K562 (cell line): ENCODE results near the gene PTPRU. TPM values are rescaled to one million over a fixed set of nuclear protein-coding genes. Genes with fewer than 3 reads are reported as not detected.

Source experiments
- ATAC-seq: fragments of 200-7000 bp; cut with Tn5 transposase; 3 replicates; pipeline ENCODE4 v1.9.1; 2020; ENCODE audit warnings: moderate library complexity
- BruUV-seq: library from RNA; stranded (reverse); fragments of 400-500 nt; replicated peaks from 2 replicates; lab custom pipeline; 2021; lab: Mats Ljungman, UMichigan
- CTCF ChIA-PET: fragments of 300-600 bp; formaldehyde crosslinking; extraction: SDS; loops from one replicate; lab custom pipeline; 2021; ENCODE audit warnings: low intra/inter-chr PET ratio; lab: Yijun Ruan, JAX
- POLR2A ChIA-PET: fragments of 300-600, 350-650 bp; sonication (Branson Sonifier 250); formaldehyde crosslinking; extraction: SDS; loops from one replicate; lab custom pipeline; 2021; ENCODE audit warnings: antibody characterized with exemption, inconsistent platforms; lab: Yijun Ruan, JAX
- DNase-seq, 4 experiments: peaks; one replicate each; pipeline versions ENCODE4 v3.0.0 to v3.0.0-alpha.2; 2011 to 2018; ENCODE audit warnings: low spot score in 3 of 4, mixed read lengths in 3 of 4; ENCODE audit errors: extremely low read depth in 1 of 4
- FAIRE-seq: peaks from 2 replicates; lab custom pipeline; 2011; peaks lifted over from hg19 to GRCh38; lab: Jason Lieb, UNC
- H2AFZ ChIP-seq: 2 replicates; pipeline ENCODE4 v1.6.0; 2011; ENCODE audit warnings: low read depth, low read length, control low read depth, inconsistent platforms
- H3K27ac ChIP-seq: fragments of 200-600 bp; 3 replicates; pipeline ENCODE4 v1.8.0; 2011; ENCODE audit warnings: low read depth, mild to moderate bottlenecking, control low read depth, inconsistent platforms, low read length, moderate library complexity, mixed read lengths; ENCODE audit errors: extremely low read depth
- H3K27me3 ChIP-seq, 2 experiments: fragments of 300-600 bp in 1 of 2; 2 replicates in 1 of 2; 3 replicates in 1 of 2; pipeline versions ENCODE4 v1.6.0 to v1.8.0; 2011; ENCODE audit warnings: inconsistent platforms in 2 of 2, low read length in 2 of 2, mild to moderate bottlenecking in 1 of 2, mixed read lengths in 1 of 2, moderate library complexity in 1 of 2; ENCODE audit not compliant: control insufficient read depth in 2 of 2, insufficient read depth in 2 of 2
- H3K36me3 ChIP-seq: fragments of 300-600 bp; 3 replicates; pipeline ENCODE4 v1.8.0; 2011; ENCODE audit warnings: mild to moderate bottlenecking, low read length, inconsistent platforms; ENCODE audit not compliant: control insufficient read depth, insufficient read depth
- H3K4me1 ChIP-seq, 2 experiments: fragments of 200-600 bp in 1 of 2; replicated peaks in 1 of 2; 2 replicates in 1 of 2; 3 replicates in 1 of 2; pipeline versions ENCODE4 v1.5.1 to v1.8.0; 2011; ENCODE audit warnings: inconsistent platforms in 2 of 2, low read length in 2 of 2, mild to moderate bottlenecking in 1 of 2, mixed read lengths in 1 of 2, moderate library complexity in 1 of 2; ENCODE audit not compliant: control insufficient read depth in 2 of 2, insufficient read depth in 2 of 2
- H3K4me2 ChIP-seq: 2 replicates; pipeline ENCODE4 v1.6.1; 2011; ENCODE audit warnings: low read length, control low read depth, inconsistent platforms, mixed read lengths; ENCODE audit not compliant: insufficient read depth
- H3K4me3 ChIP-seq: fragments of 200-600 bp; sonication (generic), shearing (Covaris generic); 2 replicates; pipeline ENCODE4 v1.5.1; 2016; ENCODE audit warnings: control low read depth, inconsistent platforms
- H3K79me2 ChIP-seq: fragments of 200-600 bp; 3 replicates; pipeline ENCODE4 v1.8.0; 2011; ENCODE audit warnings: low read length, inconsistent platforms; ENCODE audit not compliant: control insufficient read depth, insufficient read depth
- H3K9ac ChIP-seq, 2 experiments: 2 replicates each; pipeline versions ENCODE4 v1.6.0 to v1.6.1; 2011; ENCODE audit warnings: low read depth in 2 of 2, low read length in 2 of 2, control low read depth in 1 of 2, inconsistent platforms in 1 of 2, mild to moderate bottlenecking in 1 of 2, mixed read lengths in 1 of 2; ENCODE audit not compliant: insufficient read depth in 1 of 2
- H3K9me1 ChIP-seq: one replicate; pipeline ENCODE4 v1.6.0; 2011; ENCODE audit warnings: inconsistent platforms, mild to moderate bottlenecking, low read length, moderate library complexity; ENCODE audit not compliant: control insufficient read depth, insufficient read depth
- H3K9me3 ChIP-seq: replicated peaks from 2 replicates; pipeline ENCODE4 v1.5.1; 2011; ENCODE audit warnings: low read depth, low read length, inconsistent platforms; ENCODE audit not compliant: control insufficient read depth, insufficient read depth
- H4K20me1 ChIP-seq: replicated peaks from 2 replicates; pipeline ENCODE4 v1.6.1; 2011; ENCODE audit warnings: low read length, inconsistent platforms, mixed read lengths; ENCODE audit not compliant: control insufficient read depth, insufficient read depth
- BACH1 ChIP-seq: fragments of 200-800 bp; sonication (Bioruptor generic); IDR thresholded peaks from 2 replicates; pipeline ENCODE4 v1.6.1; 2016; ENCODE audit warnings: missing genetic modification characterization, missing compliant biosample characterization
- EGR1 ChIP-seq: fragments of 450-650 bp; conservative IDR thresholded peaks from 2 replicates; pipeline ENCODE4 v1.6.1; 2017; ENCODE audit warnings: mild to moderate bottlenecking
- GABPA ChIP-seq: fragments of 200-800 bp; sonication (Bioruptor generic); conservative IDR thresholded peaks from 2 replicates; pipeline ENCODE4 v1.6.1; 2016; ENCODE audit warnings: low read depth, missing genetic modification characterization, missing compliant biosample characterization
- GTF2E2 ChIP-seq: fragments of 200-800 bp; sonication (Bioruptor generic); IDR thresholded peaks from 2 replicates; pipeline ENCODE4 v1.6.1; 2016; ENCODE audit warnings: missing genetic modification characterization, missing compliant biosample characterization
- HNRNPLL ChIP-seq: fragments of 200-400 bp; formaldehyde crosslinking; IDR thresholded peaks from 2 replicates; pipeline ENCODE4 v1.6.1; 2017; ENCODE audit warnings: low read length, low read depth, mild to moderate bottlenecking; ENCODE audit not compliant: poor library complexity, severe bottlenecking
- NONO ChIP-seq, 2 experiments: fragments of 200-400 bp in 1 of 2; fragments of 450-650 bp in 1 of 2; formaldehyde crosslinking in 1 of 2; IDR thresholded peaks; 2 replicates each; pipeline ENCODE4 v1.6.1; 2017; ENCODE audit warnings: low read depth in 2 of 2, mild to moderate bottlenecking in 2 of 2, moderate library complexity in 2 of 2, low read length in 1 of 2
- SNAPC5 ChIP-seq: fragments of 250-450 bp; sonication (Bioruptor Pico); IDR thresholded peaks from 2 replicates; pipeline ENCODE4 v1.8.0; 2021; ENCODE audit warnings: moderate library complexity, mild to moderate bottlenecking, inconsistent platforms
- ZBTB40 ChIP-seq, 2 experiments: fragments of 450-650 bp in 1 of 2; sonication (generic) in 1 of 2; formaldehyde crosslinking in 1 of 2; IDR thresholded peaks; 2 replicates each; pipeline versions ENCODE4 v1.7.1 to v1.9.0; 2016 to 2022; ENCODE audit warnings: inconsistent platforms in 1 of 2, mild to moderate bottlenecking in 1 of 2, missing genetic modification reagents in 1 of 2
- WGBS: fragments of 100-300 bp; shearing (Covaris generic); methylation state at CpG from one replicate; pipeline ENCODE4 v1.1.6; 2016; ENCODE audit warnings: low coverage, mixed read lengths; ENCODE audit not compliant: insufficient coverage; ENCODE audit errors: missing lambda C conversion rate; 5-methylcytosine and 5-hydroxymethylcytosine counted together
- in situ Hi-C: fragments of 300-500 bp; cut with MboI; formaldehyde crosslinking; loops from 4 replicates; pipeline ENCODE4 v1.15.0; 2018; ENCODE audit warnings: inconsistent platforms, mixed read lengths
- intact Hi-C: fragments of 100-400 bp; cut with micrococcal nuclease; formaldehyde crosslinking; loops from 2 replicates; pipeline ENCODE4 v1.14.2; 2022
- polyA plus RNA-seq, 8 experiments: library from polyadenylated mRNA; depleted of rRNA in 4 of 8; stranded (reverse) in 5 of 8; unstranded in 3 of 8; fragments of >200 nt; fragmentation: Nextera tagmentation in 2 of 8; fragmentation: Illumina TruSeq in 1 of 8; extraction: Ambion mirVana in 2 of 8; extraction: Trizol in 1 of 8; gene quantifications; 2 replicates each; pipeline versions ENCODE4 v1.2.1 to v1.2.3, GENCODE V29; 2011 to 2014; ENCODE audit warnings: inconsistent platforms in 1 of 8, missing spikeins in 1 of 8
- total RNA-seq, 7 experiments: library from RNA; depleted of rRNA in 6 of 7; stranded (reverse); fragments of >200 nt in 6 of 7; fragmentation: Illumina TruSeq in 2 of 7; extraction: Trizol in 2 of 7; gene quantifications; 2 replicates each; pipeline versions ENCODE4 v1.2.1 to v1.2.3, GENCODE V29; 2011 to 2021; ENCODE audit warnings: low replicate concordance in 1 of 7
- TF ChIP-seq, protein P1 (sequence below): fragments of 450-650 bp; conservative IDR thresholded peaks from 2 replicates; pipeline ENCODE4 v1.6.1; 2016; ENCODE audit warnings: missing genetic modification characterization, low read depth, mild to moderate bottlenecking, control low read depth, missing compliant biosample characterization

The PTPRU gene
- total and polyA plus RNA-seq, 9 of the 15 experiments (the other 6 are each of a cell fraction or from before 2014, with no cell fraction given): 0.01 to 2.9 (median 1.0) TPM

DNA sequence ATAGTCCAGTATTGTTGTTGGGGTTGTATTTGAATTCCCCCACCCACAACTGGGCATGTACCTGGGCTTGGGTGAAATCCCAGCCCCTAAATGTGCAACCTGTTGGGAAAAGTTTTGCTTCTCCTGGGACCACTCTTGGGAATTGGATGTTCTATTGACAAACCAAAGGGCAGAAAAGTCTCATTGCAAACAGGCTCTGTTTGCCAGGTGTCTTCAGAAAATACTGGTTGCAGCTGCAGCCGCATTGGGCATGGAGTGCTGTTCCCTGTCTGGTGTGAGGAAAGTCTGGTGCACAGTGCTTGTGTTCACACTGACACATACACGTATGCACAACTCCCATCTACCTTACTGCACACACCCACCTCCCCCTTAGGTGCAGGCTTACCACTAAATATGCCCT is 12.1 kb downstream of the PTPRU start (continued):
- TF ChIP-seq GABPA (tag): no peak
- no peak for TF ChIP-seq BACH1 (tag)
- TF ChIP-seq HNRNPLL: no peak

DNA sequence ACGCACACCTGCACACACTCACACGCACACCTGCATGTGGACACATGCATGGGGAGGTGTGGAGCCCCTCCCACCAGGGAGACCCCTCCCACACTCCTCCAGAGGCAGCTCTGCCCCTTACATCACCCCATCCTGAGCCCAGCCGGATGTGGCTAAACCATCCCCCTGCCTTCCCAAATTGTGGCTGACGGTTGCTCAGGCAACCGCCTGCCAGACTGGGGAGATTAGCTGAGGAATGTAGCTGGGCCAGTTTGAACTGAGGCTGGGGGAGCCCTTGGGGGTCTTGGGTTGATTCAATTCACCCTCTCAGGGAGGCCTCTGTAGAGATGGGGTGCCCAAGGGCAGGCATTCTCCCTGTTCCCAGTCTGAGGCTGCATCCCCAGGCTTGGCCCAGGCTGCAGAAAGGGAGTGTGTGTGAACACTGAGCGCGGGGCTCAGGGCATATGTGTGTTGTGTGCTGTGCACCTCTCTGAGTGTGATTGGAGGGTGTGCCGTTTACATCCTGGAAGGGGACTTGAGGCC is 12.9 kb downstream of the PTPRU start:
- intact Hi-C loops (no loop called here), in situ Hi-C loops (no loop called here)
- H3K27ac ChIP-seq: no peak overlapping the region
- H3K36me3 ChIP-seq: no peaks in the 10 kb centered on the region
- H3K4me1 ChIP-seq: peaks cover 4 to 10% of the 10 kb centered on the region in 2 experiments; a peak in 2 of 5 replicates
- WGBS: 6% methylated on average over 8 of the region's 8 CpGs
- H3K4me3 ChIP-seq: no peak overlapping the region
- peaks cover 23% of the 10 kb centered on the region for H4K20me1 ChIP-seq
- BruUV-seq: no TSS peak
- peak overlapping the region in 1 of 2 experiments; percentile 38; a peak in 1 of 4 replicates for H3K9ac ChIP-seq
- H3K9me1 ChIP-seq: no peaks in the 10 kb centered on the region
- FAIRE-seq (peak; percentile 6), ATAC-seq (peak; percentile 70), DNase-seq (peak in 2 of 4 experiments; percentile 33 to 47)
- H3K9me3 ChIP-seq: no peaks in the 10 kb centered on the region
- H3K27me3 ChIP-seq: peaks cover 20 to 44% of the 10 kb centered on the region in 2 experiments; a peak in 4 of 5 replicates
- no peak overlapping the region for H3K4me2 ChIP-seq
- ChIA-PET CTCF (no interaction called here), POLR2A (interaction anchor here (1.0 to 1.5 kb wide), 2 partner anchors 8 to 10 kb away, joined by 4 to 5 read pairs; no protein-coding TSS in a partner anchor)
- no peak overlapping the region for H2AFZ ChIP-seq
- no peaks in the 10 kb centered on the region for H3K79me2 ChIP-seq
- TF ChIP-seq SNAPC5: no peak
- no peak for TF ChIP-seq NONO (IDR thresholded peaks at IDR 0.05; ENCODE audit: low read depth in 2 of 2, low read length in 1 of 2)
- no peak for TF ChIP-seq ZBTB40 (IDR thresholded peaks at IDR 0.05)
- TF ChIP-seq ZBTB40 (CRISPR knock-in tag; IDR thresholded peaks at IDR 0.05): no peak
- TF ChIP-seq, protein P1, sequence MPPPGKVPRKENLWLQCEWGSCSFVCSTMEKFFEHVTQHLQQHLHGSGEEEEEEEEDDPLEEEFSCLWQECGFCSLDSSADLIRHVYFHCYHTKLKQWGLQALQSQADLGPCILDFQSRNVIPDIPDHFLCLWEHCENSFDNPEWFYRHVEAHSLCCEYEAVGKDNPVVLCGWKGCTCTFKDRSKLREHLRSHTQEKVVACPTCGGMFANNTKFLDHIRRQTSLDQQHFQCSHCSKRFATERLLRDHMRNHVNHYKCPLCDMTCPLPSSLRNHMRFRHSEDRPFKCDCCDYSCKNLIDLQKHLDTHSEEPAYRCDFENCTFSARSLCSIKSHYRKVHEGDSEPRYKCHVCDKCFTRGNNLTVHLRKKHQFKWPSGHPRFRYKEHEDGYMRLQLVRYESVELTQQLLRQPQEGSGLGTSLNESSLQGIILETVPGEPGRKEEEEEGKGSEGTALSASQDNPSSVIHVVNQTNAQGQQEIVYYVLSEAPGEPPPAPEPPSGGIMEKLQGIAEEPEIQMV (tag): no peak
- no peak for TF ChIP-seq GTF2E2
- no peak for TF ChIP-seq EGR1
